ENCODE results near the gene TTLL6. TPM values are rescaled to one million over a fixed set of nuclear protein-coding genes. Genes with fewer than 3 reads are reported as not detected.

Gene TTLL6
- total RNA-seq, 1 donor from 2014 or later: not detected

- no peak for DNase-seq
These were observed 57.7 kb downstream of the TTLL6 start for GRCh38 chr17:48759288-48759687.

- DNase-seq: no peak
These were observed 59.5 kb downstream of the TTLL6 start for GRCh38 chr17:48757524-48757961.

- no peak for DNase-seq
These were observed 60.2 kb downstream of the TTLL6 start for GRCh38 chr17:48756830-48757251.

- no peak for DNase-seq
These were observed 61.7 kb downstream of the TTLL6 start for GRCh38 chr17:48755356-48755755.

- no peak for DNase-seq
These were observed 62.3 kb downstream of the TTLL6 start for GRCh38 chr17:48754500-48755261.

- DNase-seq: no peak
These were observed 63.1 kb downstream of the TTLL6 start for GRCh38 chr17:48753794-48754499.

- no peak for DNase-seq
These were observed 64.4 kb downstream of the TTLL6 start for GRCh38 chr17:48752399-48753288.

GRCh38 chr17:48751733-48752398 lies 65.2 kb downstream of the TTLL6 start:
- DNase-seq: no peak

- no peak for DNase-seq
These were observed 65.9 kb downstream of the TTLL6 start for GRCh38 chr17:48751172-48751571.

- no peak for DNase-seq
These were observed 67.1 kb downstream of the TTLL6 start for GRCh38 chr17:48749621-48750553.

GRCh38 chr17:48748718-48749566 lies 68.1 kb downstream of the TTLL6 start:
- DNase-seq: no peak

- no peak for DNase-seq
These were observed 69.3 kb downstream of the TTLL6 start for GRCh38 chr17:48747445-48748363.

GRCh38 chr17:48746916-48747444 lies 70.0 kb downstream of the TTLL6 start:
- no peak for DNase-seq

- DNase-seq: no peak
These were observed 71.4 kb downstream of the TTLL6 start for GRCh38 chr17:48745381-48746275.

- no peak for DNase-seq
These were observed 76.5 kb downstream of the TTLL6 start for GRCh38 chr17:48740537-48740936.

GRCh38 chr17:48738803-48739526 lies 78.1 kb downstream of the TTLL6 start:
- DNase-seq: no peak

- DNase-seq: no peak
These were observed 78.6 kb downstream of the TTLL6 start for GRCh38 chr17:48738424-48738802.
